OCI-LY7 (cell line): Measurements from ENCODE around the gene SEC14L2. TPM values are rescaled to one million over a fixed set of nuclear protein-coding genes. Genes with fewer than 3 reads are reported as not detected.
"Not testable (repeated sequence)": the region's sequence is repeated elsewhere in the genome, so short reads cannot be mapped to it uniquely, and the experiment has no call there.

ENCODE experiments used
- BruUV-seq: library from RNA; stranded (reverse); fragments of 400-500 nt; replicated peaks from 2 replicates; lab custom pipeline; 2021; lab: Mats Ljungman, UMichigan
- CTCF ChIA-PET: fragments of 300-600 bp; sonication (Branson Sonifier 250); formaldehyde crosslinking; loops from one replicate; lab custom pipeline; 2022; ENCODE audit warnings: antibody characterized with exemption; ENCODE audit not compliant: unreplicated experiment; lab: Charles Lee
- POLR2A ChIA-PET: fragments of 300-600 bp; sonication (Branson Sonifier 250); formaldehyde crosslinking; loops from one replicate; lab custom pipeline; 2022; ENCODE audit warnings: antibody characterized with exemption; lab: Charles Lee
- DNase-seq: peaks from one replicate; pipeline ENCODE4 v3.0.0-alpha.2; 2015; ENCODE audit warnings: low spot score
- H2AFZ ChIP-seq: fragments of 200-600 bp; sonication (generic), shearing (Covaris generic); 2 replicates; pipeline ENCODE4 v1.6.1; 2014; ENCODE audit warnings: mild to moderate bottlenecking, antibody characterized with exemption, low read length, moderate library complexity
- H3K27ac ChIP-seq: fragments of 200-600 bp; sonication (generic); 2 replicates; pipeline ENCODE4 v1.5.1; 2014; ENCODE audit warnings: mixed run types, low read depth, mild to moderate bottlenecking, moderate library complexity, low read length, inconsistent platforms; ENCODE audit not compliant: poor library complexity, severe bottlenecking
- H3K36me3 ChIP-seq: fragments of 200-600 bp; sonication (generic); 2 replicates; pipeline ENCODE4 v1.6.1; 2014; ENCODE audit warnings: mild to moderate bottlenecking, antibody characterized with exemption, low read length, moderate library complexity, mixed read lengths; ENCODE audit not compliant: insufficient read depth
- H3K4me1 ChIP-seq: fragments of 200-600 bp; sonication (generic); 2 replicates; pipeline ENCODE4 v1.5.1; 2014; ENCODE audit warnings: mild to moderate bottlenecking, low read length; ENCODE audit not compliant: insufficient read depth, poor library complexity, severe bottlenecking
- H3K4me2 ChIP-seq: fragments of 200-600 bp; sonication (generic); 2 replicates; pipeline ENCODE4 v1.6.1; 2014; ENCODE audit warnings: mild to moderate bottlenecking, low read length
- H3K4me3 ChIP-seq: fragments of 200-600 bp; sonication (generic); 2 replicates; pipeline ENCODE4 v1.5.1; 2014; ENCODE audit warnings: mild to moderate bottlenecking, low read depth, low read length; ENCODE audit not compliant: poor library complexity, severe bottlenecking
- H3K79me2 ChIP-seq: fragments of 200-600 bp; sonication (generic); 2 replicates; pipeline ENCODE4 v1.6.1; 2016; ENCODE audit warnings: low read depth, mild to moderate bottlenecking, low read length, moderate library complexity, mixed read lengths; ENCODE audit not compliant: insufficient read depth
- H3K9me2 ChIP-seq: fragments of 200-600 bp; sonication (generic); 2 replicates; pipeline ENCODE4 v1.6.1; 2016; ENCODE audit warnings: mild to moderate bottlenecking, low read length, mixed read lengths; ENCODE audit not compliant: insufficient read depth
- H3K9me3 ChIP-seq: fragments of 200-600 bp; sonication (generic); 2 replicates; pipeline ENCODE4 v1.6.1; 2014; ENCODE audit warnings: mild to moderate bottlenecking, mixed run types, low read length, mixed read lengths
- H4K20me1 ChIP-seq: fragments of 200-600 bp; sonication (generic); 2 replicates; pipeline ENCODE4 v1.6.1; 2014; ENCODE audit warnings: mild to moderate bottlenecking, antibody characterized with exemption, low read length, moderate library complexity, mixed read lengths; ENCODE audit not compliant: insufficient read depth
- CTCF ChIP-seq: fragments of 200-600 bp; sonication (generic); conservative IDR thresholded peaks from 2 replicates; pipeline ENCODE4 v1.5.1; 2014; ENCODE audit warnings: mild to moderate bottlenecking, antibody characterized with exemption, low read length, moderate library complexity, mixed read lengths
- EZH2phosphoT487 ChIP-seq: fragments of 200-600 bp; sonication (generic); IDR thresholded peaks from 2 replicates; pipeline ENCODE4 v1.6.1; 2018; ENCODE audit warnings: low read depth, borderline replicate concordance, mild to moderate bottlenecking, mixed run types, antibody characterized with exemption, low read length, moderate library complexity, mixed read lengths
- intact Hi-C: fragments of 100-400 bp; cut with micrococcal nuclease; formaldehyde crosslinking; loops from one replicate; pipeline ENCODE4 v1.10.0; 2022; ENCODE audit not compliant: unreplicated experiment
- total RNA-seq, 2 experiments: library from RNA; depleted of rRNA in 1 of 2; stranded (reverse); fragments of >200 nt in 1 of 2; shearing (Covaris generic) in 1 of 2; gene quantifications; 2 replicates each; pipeline ENCODE4 v1.2.3, GENCODE V29; 2014 to 2022

The SEC14L2 gene
- total RNA-seq, 2 experiments from 2014 or later, result 0.11 to 0.22 TPM

DNA sequence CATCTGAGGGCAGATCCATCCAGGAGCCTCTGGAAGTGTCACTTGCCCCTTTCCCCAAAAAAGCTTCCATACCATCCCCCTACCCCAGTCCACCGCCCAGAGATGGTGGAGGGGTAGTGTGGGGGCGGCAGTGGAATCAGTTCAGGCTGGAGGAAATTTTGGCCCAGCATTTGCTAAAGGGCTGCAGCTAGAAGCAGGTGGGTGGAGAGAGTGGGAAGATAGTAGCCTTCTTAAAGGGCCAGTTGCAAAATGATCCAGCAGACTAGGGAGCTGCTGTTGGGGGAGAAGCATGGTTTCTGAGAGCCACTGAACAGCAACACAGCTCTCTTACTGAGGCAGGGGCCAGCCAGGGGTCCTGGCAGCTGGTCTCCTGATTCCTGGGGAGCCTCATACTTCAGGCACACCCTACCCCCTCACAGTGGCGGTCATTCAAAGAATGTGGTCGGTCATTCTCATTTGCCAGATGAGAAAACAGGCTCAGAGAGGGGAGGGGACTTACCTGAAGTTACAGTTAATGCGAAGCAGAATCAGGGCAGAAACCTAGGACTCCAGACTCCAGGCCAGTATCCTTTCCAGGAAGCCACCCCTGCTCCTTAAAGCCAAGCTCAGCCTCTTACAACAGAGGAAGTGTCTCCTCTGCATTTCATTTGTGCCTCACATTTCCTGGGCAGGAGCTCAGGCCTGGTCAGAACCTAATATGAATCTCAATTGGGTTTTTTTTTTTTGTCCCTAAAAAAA lies 5.4 kb downstream of the SEC14L2 start:
- BruUV-seq, result no TSS peak
- H3K4me3 ChIP-seq, result no peak overlapping the region
- no peak for DNase-seq
- H3K79me2 ChIP-seq, result no peaks in the 10 kb centered on the region
- no peak overlapping the region for H3K4me2 ChIP-seq
- H3K27ac ChIP-seq, result no peak overlapping the region
- ChIA-PET POLR2A (interaction anchor here (0.6 to 0.7 kb wide), 3 partner anchors 16 to 335 kb away, joined by 3 read pairs; no protein-coding TSS in a partner anchor), CTCF (interaction anchor here (0.6 kb wide), 1 partner anchor 395 kb away, joined by 3 read pairs; no protein-coding TSS in a partner anchor)
- no peak for TF ChIP-seq CTCF
- TF ChIP-seq EZH2phosphoT487, result no peak
- H3K36me3 ChIP-seq, result no peaks in the 10 kb centered on the region
- no peaks in the 10 kb centered on the region for H3K9me3 ChIP-seq
- no peak overlapping the region for H2AFZ ChIP-seq
- H4K20me1 ChIP-seq, result no peaks in the 10 kb centered on the region
- no peaks in the 10 kb centered on the region for H3K9me2 ChIP-seq
- H3K4me1 ChIP-seq, result no peaks in the 10 kb centered on the region
- intact Hi-C loops, result no loop called here

- H3K27ac ChIP-seq, CTCF ChIA-PET: not testable (repeated sequence)
Measured at GRCh38 chr22:30402766-30403104, 5.9 kb downstream of the SEC14L2 start.

GRCh38 chr22:30404307-30404706 lies 7.5 kb downstream of the SEC14L2 start:
- no TSS peak for BruUV-seq
- no peak for TF ChIP-seq CTCF
- intact Hi-C loops, result no loop called here
- Histone ChIP-seq H3K4me1 (no peaks in the 10 kb centered on the region), H3K4me3 (no peak overlapping the region), H2AFZ (no peak overlapping the region), H3K9me2 (no peaks in the 10 kb centered on the region), H3K36me3 (no peaks in the 10 kb centered on the region), H3K79me2 (no peaks in the 10 kb centered on the region), H3K27ac (no peak overlapping the region), H3K4me2 (no peak overlapping the region), H3K9me3 (no peaks in the 10 kb centered on the region), H4K20me1 (no peaks in the 10 kb centered on the region)
- no peak for DNase-seq
- POLR2A ChIA-PET, result no interaction called here
- CTCF ChIA-PET, result no interaction called here

More at GRCh38 chr22:30402766-30403104, 5.9 kb downstream of the SEC14L2 start:
- H3K9me2 ChIP-seq, H3K9me3 ChIP-seq, H3K79me2 ChIP-seq, H2AFZ ChIP-seq, intact Hi-C loops, DNase-seq, BruUV-seq, H4K20me1 ChIP-seq, H3K4me3 ChIP-seq, H3K4me1 ChIP-seq, H3K36me3 ChIP-seq, H3K4me2 ChIP-seq: not testable (repeated sequence)
- POLR2A ChIA-PET, result interaction anchor here (0.7 kb wide), 2 partner anchors 96 to 335 kb away, joined by 3 read pairs; no protein-coding TSS in a partner anchor
